H1 (cell line): Measurements from ENCODE around the gene CLDN6. TPM values are rescaled to one million over a fixed set of nuclear protein-coding genes. Genes with fewer than 3 reads are reported as not detected.

ENCODE experiments used
- CTCF ChIA-PET: fragments of 300-600 bp; sonication (Branson Sonifier 250); formaldehyde crosslinking; loops from one replicate; lab custom pipeline; 2021; ENCODE audit not compliant: partially characterized antibody; lab: Charles Lee
- POLR2A ChIA-PET: fragments of 300-600 bp; sonication (Branson Sonifier 250); formaldehyde crosslinking; loops from one replicate; lab custom pipeline; 2021; ENCODE audit warnings: inconsistent platforms; ENCODE audit not compliant: partially characterized antibody; lab: Charles Lee
- DNase-seq, 2 experiments: peaks; one replicate each; pipeline versions ENCODE4 v3.0.0 to v3.0.0-alpha.2; 2010 to 2022; ENCODE audit warnings: low spot score in 2 of 2, low read depth in 1 of 2, mixed read lengths in 1 of 2
- FAIRE-seq: peaks from 2 replicates; lab custom pipeline; 2011; peaks lifted over from hg19 to GRCh38; lab: Jason Lieb, UNC
- H2AFZ ChIP-seq: 2 replicates; pipeline ENCODE4 v1.8.1; 2012; ENCODE audit warnings: low read length, inconsistent platforms
- H2AK5ac ChIP-seq: 2 replicates; pipeline ENCODE4 v1.6.1; 2013; ENCODE audit warnings: low read depth, low read length
- H2BK120ac ChIP-seq: replicated peaks from 2 replicates; pipeline ENCODE3; 2013; ENCODE audit warnings: low read depth, low read length, inconsistent platforms
- H2BK12ac ChIP-seq: 2 replicates; pipeline ENCODE4 v1.6.1; 2013; ENCODE audit warnings: low read depth, low read length
- H2BK15ac ChIP-seq: 2 replicates; pipeline ENCODE4 v1.6.1; 2013; ENCODE audit warnings: low read length
- H2BK20ac ChIP-seq: 2 replicates; pipeline ENCODE4 v1.6.1; 2013; ENCODE audit warnings: low read length
- H2BK5ac ChIP-seq: 2 replicates; pipeline ENCODE4 v1.6.1; 2013; ENCODE audit warnings: low read depth, low read length
- H3K14ac ChIP-seq: 2 replicates; pipeline ENCODE4 v1.6.1; 2013; ENCODE audit warnings: inconsistent platforms; ENCODE audit not compliant: insufficient read length
- H3K18ac ChIP-seq: 2 replicates; pipeline ENCODE4 v1.6.1; 2013; ENCODE audit warnings: low read length; ENCODE audit errors: extremely low read depth
- H3K23ac ChIP-seq: 2 replicates; pipeline ENCODE4 v1.6.1; 2013; ENCODE audit warnings: inconsistent platforms; ENCODE audit not compliant: insufficient read length
- H3K23me2 ChIP-seq: 2 replicates; pipeline ENCODE4 v1.6.1; 2013; ENCODE audit warnings: low read depth, low read length
- H3K27ac ChIP-seq: 2 replicates; pipeline ENCODE4 v1.6.1; 2011; ENCODE audit warnings: low read depth, low read length, inconsistent platforms
- H3K27me3 ChIP-seq, 4 experiments: replicated peaks in 1 of 4; 1 replicate in 1 of 4; 2 replicates in 3 of 4; pipeline versions ENCODE4 v1.6.1 to v1.8.1; 2011 to 2013; ENCODE audit warnings: low read length in 3 of 4, mild to moderate bottlenecking in 3 of 4, inconsistent platforms in 2 of 4, mixed read lengths in 2 of 4, moderate library complexity in 1 of 4; ENCODE audit not compliant: control insufficient read depth in 3 of 4, insufficient read depth in 3 of 4; ENCODE audit errors: extremely low read depth in 1 of 4
- H3K36me3 ChIP-seq, 4 experiments: 2 replicates each; pipeline versions ENCODE4 v1.6.1 to v1.8.1; 2011 to 2013; ENCODE audit warnings: mild to moderate bottlenecking in 4 of 4, low read length in 3 of 4, moderate library complexity in 2 of 4, control low read depth in 1 of 4, inconsistent platforms in 1 of 4; ENCODE audit not compliant: insufficient read depth in 4 of 4, control insufficient read depth in 2 of 4
- H3K4ac ChIP-seq: replicated peaks from 2 replicates; pipeline ENCODE3; 2013; ENCODE audit warnings: low read length, low read depth, mixed read lengths, inconsistent platforms; ENCODE audit not compliant: insufficient read length
- H3K4me1 ChIP-seq, 4 experiments: replicated peaks in 1 of 4; 1 replicate in 1 of 4; 2 replicates in 3 of 4; pipeline versions ENCODE4 v1.6.1 to v1.8.1; 2011 to 2013; ENCODE audit warnings: low read length in 3 of 4, inconsistent platforms in 2 of 4, mixed read lengths in 1 of 4; ENCODE audit not compliant: insufficient read depth in 4 of 4, control insufficient read depth in 3 of 4
- H3K4me2 ChIP-seq, 2 experiments: 2 replicates each; pipeline versions ENCODE4 v1.6.1 to v1.8.1; 2011 to 2013; ENCODE audit warnings: low read depth in 2 of 2, low read length in 2 of 2, control low read depth in 1 of 2, inconsistent platforms in 1 of 2, mild to moderate bottlenecking in 1 of 2; ENCODE audit not compliant: insufficient read depth in 1 of 2
- H3K4me3 ChIP-seq, 4 experiments: fragments of 200-600, 300-600 bp in 1 of 4; sonication (generic), shearing (Covaris generic), sonication (Bioruptor Twin) in 1 of 4; 2 replicates each; pipeline versions ENCODE4 v1.5.1 to v1.8.1; 2011 to 2016; ENCODE audit warnings: low read length in 4 of 4, low read depth in 3 of 4, control low read depth in 2 of 4, inconsistent platforms in 2 of 4, mild to moderate bottlenecking in 2 of 4, mixed read lengths in 1 of 4, moderate library complexity in 1 of 4; ENCODE audit not compliant: insufficient read depth in 2 of 4; ENCODE audit errors: extremely low read depth in 1 of 4
- H3K56ac ChIP-seq: replicated peaks from 2 replicates; pipeline ENCODE3; 2013; ENCODE audit warnings: low read depth, mild to moderate bottlenecking, mixed read lengths, low read length, inconsistent platforms; ENCODE audit not compliant: insufficient read length
- H3K79me1 ChIP-seq: 2 replicates; pipeline ENCODE4 v1.6.1; 2013; ENCODE audit warnings: low read depth, low read length, control low read depth
- H3K79me2 ChIP-seq, 2 experiments: 2 replicates each; pipeline versions ENCODE4 v1.6.1 to v1.8.1; 2012 to 2013; ENCODE audit warnings: low read length in 2 of 2, mild to moderate bottlenecking in 2 of 2, inconsistent platforms in 1 of 2; ENCODE audit not compliant: insufficient read depth in 2 of 2, control insufficient read depth in 1 of 2
- H3K9ac ChIP-seq, 4 experiments: replicated peaks in 1 of 4; 1 replicate in 1 of 4; 2 replicates in 3 of 4; pipeline versions ENCODE4 v1.6.1 to v1.8.1; 2011 to 2013; ENCODE audit warnings: low read depth in 3 of 4, low read length in 3 of 4, control low read depth in 2 of 4, mild to moderate bottlenecking in 2 of 4, moderate library complexity in 2 of 4, inconsistent platforms in 1 of 4; ENCODE audit errors: extremely low read depth in 1 of 4
- H3K9me3 ChIP-seq, 2 experiments: 2 replicates each; pipeline versions ENCODE4 v1.6.1 to v1.8.1; 2012 to 2013; ENCODE audit warnings: mild to moderate bottlenecking in 2 of 2, moderate library complexity in 2 of 2, control low read depth in 1 of 2, inconsistent platforms in 1 of 2, low read depth in 1 of 2, low read length in 1 of 2, mixed read lengths in 1 of 2; ENCODE audit not compliant: insufficient read depth in 2 of 2
- H4K20me1 ChIP-seq, 2 experiments: replicated peaks in 1 of 2; 2 replicates each; pipeline versions ENCODE3 to v1.8.1; 2011 to 2013; ENCODE audit warnings: inconsistent platforms in 2 of 2, low read length in 2 of 2, mild to moderate bottlenecking in 1 of 2; ENCODE audit not compliant: insufficient read depth in 2 of 2, control insufficient read depth in 1 of 2
- H4K5ac ChIP-seq: 2 replicates; pipeline ENCODE4 v1.6.1; 2013; ENCODE audit warnings: low read length, low read depth, mixed read lengths, inconsistent platforms; ENCODE audit not compliant: insufficient read length
- H4K8ac ChIP-seq: 2 replicates; pipeline ENCODE4 v1.8.0; 2013; ENCODE audit warnings: mild to moderate bottlenecking, moderate library complexity, low read length, inconsistent platforms; ENCODE audit not compliant: insufficient read depth; ENCODE audit errors: extremely low read depth
- H4K91ac ChIP-seq: replicated peaks from 2 replicates; pipeline ENCODE3; 2013; ENCODE audit warnings: low read length, mixed read lengths, inconsistent platforms; ENCODE audit not compliant: insufficient read length
- CTBP2 ChIP-seq: IDR thresholded peaks from 2 replicates; pipeline ENCODE4 v1.7.0; 2011; ENCODE audit warnings: borderline replicate concordance, mild to moderate bottlenecking, moderate library complexity, mixed read lengths, low read length; ENCODE audit not compliant: insufficient read depth, insufficient read length
- FOSL1 ChIP-seq: IDR thresholded peaks from 2 replicates; pipeline ENCODE4 v1.6.1; 2011; ENCODE audit warnings: mild to moderate bottlenecking, low read depth, low read length, moderate library complexity; ENCODE audit not compliant: insufficient read depth
- POLR2AphosphoS5 ChIP-seq: IDR thresholded peaks from 2 replicates; pipeline ENCODE4 v1.6.1; 2011; ENCODE audit warnings: low read depth, low read length
- RAD21 ChIP-seq, 2 experiments: IDR thresholded peaks in 1 of 2; conservative IDR thresholded peaks in 1 of 2; 2 replicates each; pipeline ENCODE4 v1.6.1; 2011; ENCODE audit warnings: low read depth in 2 of 2, low read length in 2 of 2, improper control_type of control experiment in 1 of 2, inconsistent platforms in 1 of 2, mild to moderate bottlenecking in 1 of 2, moderate library complexity in 1 of 2
- ZNF274 ChIP-seq: IDR thresholded peaks from 2 replicates; pipeline ENCODE4 v1.7.0; 2012; ENCODE audit warnings: low read length, borderline replicate concordance; ENCODE audit errors: extremely low read depth
- WGBS, 2 experiments: shearing (Covaris generic) in 1 of 2; methylation state at CpG; one replicate each; pipeline versions ENCODE4 v1.1.6 to v1.1.7; 2013 to 2015; ENCODE audit warnings: low lambda C conversion rate in 2 of 2, mixed read lengths in 2 of 2, inconsistent platforms in 1 of 2, low coverage in 1 of 2, missing lambda C conversion rate in 1 of 2; ENCODE audit not compliant: insufficient replicate concordance in 2 of 2, insufficient coverage in 1 of 2, insufficient read length in 1 of 2; ENCODE audit errors: extremely low coverage in 1 of 2, missing lambda C conversion rate in 1 of 2; 5-methylcytosine and 5-hydroxymethylcytosine counted together
- polyA plus RNA-seq, 7 experiments: library from polyadenylated mRNA; depleted of rRNA in 3 of 7; stranded (reverse) in 5 of 7; unstranded in 2 of 7; fragments of >200 nt in 5 of 7; fragments of 200-250 nt in 2 of 7; gene quantifications; 1 replicate in 5 of 7; 2 replicates in 1 of 7; 4 replicates in 1 of 7; pipeline versions ENCODE4 v1.2.1 to v1.2.3, GENCODE V29; 2011 to 2013; ENCODE audit warnings: missing spikeins in 2 of 7, mixed read lengths in 2 of 7
- total RNA-seq: library from RNA; stranded (reverse); fragmentation: NEBNext Ultra II Directional; extraction: Animal tissue kit (Norgen Biotek cat#: 25700); gene quantifications from 2 replicates; pipeline ENCODE4 v1.2.1, GENCODE V29; 2021

The CLDN6 gene
- total and polyA plus RNA-seq, 2 of the 8 experiments (the other 6 are each of a cell fraction or from before 2014, with no cell fraction given), result 747 to 1,115 TPM

DNA sequence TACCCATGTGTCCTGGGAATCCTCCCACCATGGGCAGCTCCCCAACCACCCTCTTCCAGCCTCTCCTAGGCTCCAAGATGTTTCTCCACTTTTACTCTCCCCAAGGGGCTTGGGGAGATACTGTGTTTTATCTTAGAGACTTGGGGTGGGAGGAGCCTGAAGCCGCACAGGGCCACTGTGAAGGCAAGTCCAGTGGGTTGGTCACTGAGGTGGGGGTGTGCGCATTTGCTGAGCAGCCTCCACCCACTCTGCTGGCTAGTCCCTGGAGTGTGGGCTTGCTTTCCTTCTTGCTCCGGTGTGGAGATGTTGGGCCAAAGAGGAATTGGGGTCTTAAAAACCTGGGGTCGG lies 9.3 kb downstream of the CLDN6 start:
- Histone ChIP-seq H2BK15ac (no peak overlapping the region), H4K5ac (peak overlapping the region; percentile 94), H2AFZ (no peak overlapping the region), H3K18ac (peak overlapping the region; percentile 100), H2BK20ac (peak overlapping the region; percentile 62; the same call in 1 of the 2 replicates), H3K4me3 (peak overlapping the region; percentile 0 to 52 (median 39); a peak in 6 of 8 replicates), H3K4me1 (peaks cover 20 to 62% (median 53%) of the 10 kb centered on the region in 4 experiments), H3K27me3 (no peaks in the 10 kb centered on the region; a peak in 1 of 7 replicates), H3K9me3 (no peaks in the 10 kb centered on the region), H3K27ac (peak overlapping the region; percentile 96), H3K23me2 (peaks cover 27% of the 10 kb centered on the region), H3K56ac (peak overlapping the region; percentile 88), H2BK5ac (peak overlapping the region; percentile 97), H2BK12ac (peak overlapping the region; percentile 94), H4K20me1 (peaks cover 2 to 8% of the 10 kb centered on the region in 2 experiments), H3K36me3 (peaks cover 0 to 3% (median 0%) of the 10 kb centered on the region in 4 experiments; a peak in 1 of 8 replicates), H2AK5ac (peak overlapping the region; percentile 94), H3K9ac (peak overlapping the region in 2 of 4 experiments; percentile 15 to 54; a peak in 4 of 7 replicates), H3K14ac (no peak overlapping the region), H3K4ac (peak overlapping the region; percentile 79), H4K8ac (peak overlapping the region; percentile 87; the same call in 1 of the 2 replicates), H3K23ac (no peak overlapping the region), H2BK120ac (peak overlapping the region; percentile 96), H3K4me2 (peak overlapping the region; percentile 84 to 88), H3K79me1 (no peaks in the 10 kb centered on the region; the same call in 1 of the 2 replicates), H4K91ac (peak overlapping the region; percentile 99), H3K79me2 (peaks cover 0 to 6% of the 10 kb centered on the region in 2 experiments; a peak in 1 of 4 replicates)
- TF ChIP-seq RAD21 (IDR thresholded peaks at IDR 0.05 in 1 of 2, conservative IDR thresholded peaks at IDR 0.05 in 1 of 2; ENCODE audit: low read depth in 2 of 2, low read length in 2 of 2) (no peak), ZNF274 (no peak), FOSL1 (no peak), CTBP2 (peak; percentile 13), POLR2AphosphoS5 (peak; percentile 9; the same call in 1 of the 2 replicates)
- POLR2A ChIA-PET, result interaction anchor here (1.3 to 35.7 kb wide), 15 partner anchors 8 to 90 kb away, joined by 3 to 1808 read pairs (median 13); partner anchors contain the start of genes BICDL2, CLDN6, CLDN9 and HCFC1R1
- 8% methylated on average over 4 of the region's 4 CpGs; no CpG with 5 or more reads in 1 of the 2 experiments for WGBS, 2 experiments
- CTCF ChIA-PET, result interaction anchor here (0.8 to 17.3 kb wide), 3 partner anchors 20 to 121 kb away, joined by 3 to 639 read pairs (median 4); partner anchors contain the start of genes BICDL2, CLDN6, HCFC1R1 and THOC6
- DNase-seq (no peak), FAIRE-seq (no peak)
